ENCODE data around the gene CCL28. TPM values are rescaled to one million over a fixed set of nuclear protein-coding genes. Genes with fewer than 3 reads are reported as not detected.
A peak's percentile ranks its signal among the peaks of the same experiment; 100 is the strongest.
"Not testable (repeated sequence)": the region's sequence is repeated elsewhere in the genome, so short reads cannot be mapped to it uniquely, and the experiment has no call there.

Gene CCL28
- total RNA-seq, 1 donor from 2014 or later, result 3.6 TPM

- no peak for DNase-seq (ENCODE audit: low spot score)
Measured at GRCh38 chr5:43410414-43410813, 1.8 kb downstream of the CCL28 start.

GRCh38 chr5:43409809-43410271 lies 2.4 kb downstream of the CCL28 start:
- no peak for DNase-seq (ENCODE audit: low spot score)

DNA sequence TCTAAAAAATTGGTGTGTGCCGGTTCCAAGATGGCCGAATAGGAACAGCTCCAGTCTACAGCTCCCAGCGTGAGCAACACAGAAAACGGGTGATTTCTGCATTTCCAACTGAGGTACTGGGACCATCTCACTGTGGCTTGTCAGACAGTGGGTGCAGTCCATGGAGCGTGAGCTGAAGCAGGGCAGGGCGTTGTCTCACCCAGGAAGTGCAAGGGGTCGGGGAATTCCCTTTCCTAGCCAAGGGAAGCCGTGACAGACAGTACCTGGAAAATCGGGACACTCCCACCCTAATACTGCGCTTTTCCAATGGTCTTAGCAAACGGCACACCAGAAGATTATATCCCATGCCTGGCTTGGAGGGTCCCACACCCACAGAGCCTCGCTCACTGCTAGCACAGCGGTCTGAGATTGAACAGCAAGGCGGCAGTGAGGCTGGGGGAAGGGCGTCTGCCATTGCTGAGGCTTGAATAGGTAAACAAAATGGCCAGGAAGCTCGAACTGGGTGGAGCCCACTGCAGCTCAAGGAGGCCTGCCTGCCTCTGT lies 9.6 kb downstream of the CCL28 start:
- not testable (repeated sequence) for DNase-seq (ENCODE audit: low spot score)

DNA sequence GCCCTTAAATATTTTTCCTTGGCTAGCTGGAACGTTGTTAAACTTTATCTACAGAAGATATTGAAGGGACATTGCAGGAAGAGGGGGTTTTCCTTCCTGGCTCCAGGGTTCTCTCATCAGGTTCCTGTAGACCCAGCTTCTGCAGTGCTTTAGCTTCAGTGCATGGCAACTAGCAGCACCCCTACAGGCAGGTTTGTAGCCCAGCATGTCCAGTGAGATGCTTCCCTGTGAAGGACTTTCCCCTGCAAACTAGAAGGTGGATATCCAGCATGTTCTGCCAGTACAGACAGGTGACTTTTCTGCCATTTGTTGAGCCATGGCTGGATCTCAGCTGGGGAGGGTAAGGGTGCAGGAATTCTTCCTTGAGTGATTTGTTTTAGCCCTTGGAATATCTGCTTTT lies 10.4 kb downstream of the CCL28 start:
- DNase-seq (ENCODE audit: low spot score), result no peak

DNA sequence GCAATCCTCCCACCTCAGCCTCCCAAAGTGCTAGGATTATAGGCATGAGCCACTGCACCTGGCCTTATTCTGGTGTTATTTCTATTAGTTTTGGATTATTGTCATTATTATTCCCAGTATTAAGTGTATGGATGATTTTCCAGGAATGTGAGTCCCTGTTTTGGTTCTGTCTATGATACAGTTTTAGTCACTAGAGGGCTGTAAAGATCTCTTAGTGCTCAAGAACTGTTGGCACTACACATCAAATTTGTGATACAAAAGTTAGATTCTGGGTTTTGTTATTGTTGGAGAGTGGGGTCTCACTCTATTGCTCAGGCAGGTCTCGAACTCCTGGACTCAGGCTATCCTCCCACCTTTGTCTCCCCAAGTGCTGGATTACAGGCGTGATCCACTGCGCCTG lies 12.1 kb downstream of the CCL28 start:
- DNase-seq (ENCODE audit: low spot score), result no peak

GRCh38 chr5:43396762-43397304 lies 15.4 kb downstream of the CCL28 start:
- peak; percentile 10 for DNase-seq (ENCODE audit: low spot score)

GRCh38 chr5:43390471-43390870 lies 21.7 kb downstream of the CCL28 start:
- no peak for DNase-seq (ENCODE audit: low spot score)

DNA sequence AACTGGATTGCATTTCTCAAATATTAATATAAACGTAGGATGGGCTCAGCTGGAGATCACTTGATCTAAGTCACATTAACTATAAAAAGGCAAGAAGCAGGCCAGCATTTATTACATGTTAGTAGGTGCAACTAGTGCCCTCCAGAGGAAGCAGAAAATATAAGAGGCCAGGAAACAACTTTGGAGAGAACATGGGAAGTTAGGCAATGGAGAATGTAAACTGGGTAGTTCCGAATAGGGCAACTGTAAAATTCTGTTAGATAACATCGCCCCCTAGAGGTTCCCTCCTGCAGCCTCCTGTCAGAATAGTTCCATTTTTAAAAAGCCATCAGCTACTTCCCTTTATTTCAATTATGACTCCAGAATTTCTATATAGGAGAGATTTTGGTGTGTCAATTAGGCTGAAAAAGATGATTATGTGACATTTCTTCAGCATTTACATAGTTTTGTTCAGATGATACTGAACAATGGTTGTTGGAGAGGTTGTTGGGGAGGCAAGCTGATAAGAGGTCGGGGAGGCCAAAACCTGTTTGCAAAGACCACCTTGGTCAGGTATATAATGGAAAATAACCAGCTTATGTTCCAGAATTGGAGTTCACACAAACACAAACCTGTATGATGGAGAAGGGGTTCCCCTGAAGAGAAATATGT lies 22.4 kb downstream of the CCL28 start:
- peak; percentile 76 for DNase-seq (ENCODE audit: low spot score)

DNA sequence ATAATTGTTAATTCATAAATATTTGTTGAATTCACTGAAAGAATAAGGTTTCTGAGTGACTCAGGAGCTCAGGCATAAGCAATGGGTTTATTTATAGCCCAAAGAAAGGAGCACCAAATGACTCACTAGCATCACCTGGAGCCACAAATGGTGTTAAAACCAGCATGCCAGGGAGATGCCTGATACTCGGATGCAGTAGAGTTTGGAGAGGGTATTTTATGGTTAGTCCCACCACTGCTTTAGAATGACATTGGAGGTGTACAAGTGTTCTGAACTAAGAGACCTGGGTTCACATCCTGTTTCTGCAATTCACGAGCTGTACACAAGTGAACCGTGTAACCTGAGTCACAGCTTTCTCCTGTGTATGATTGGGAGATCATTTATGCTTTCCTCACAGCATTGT lies 25.2 kb downstream of the CCL28 start:
- no peak for DNase-seq (ENCODE audit: low spot score)

DNA sequence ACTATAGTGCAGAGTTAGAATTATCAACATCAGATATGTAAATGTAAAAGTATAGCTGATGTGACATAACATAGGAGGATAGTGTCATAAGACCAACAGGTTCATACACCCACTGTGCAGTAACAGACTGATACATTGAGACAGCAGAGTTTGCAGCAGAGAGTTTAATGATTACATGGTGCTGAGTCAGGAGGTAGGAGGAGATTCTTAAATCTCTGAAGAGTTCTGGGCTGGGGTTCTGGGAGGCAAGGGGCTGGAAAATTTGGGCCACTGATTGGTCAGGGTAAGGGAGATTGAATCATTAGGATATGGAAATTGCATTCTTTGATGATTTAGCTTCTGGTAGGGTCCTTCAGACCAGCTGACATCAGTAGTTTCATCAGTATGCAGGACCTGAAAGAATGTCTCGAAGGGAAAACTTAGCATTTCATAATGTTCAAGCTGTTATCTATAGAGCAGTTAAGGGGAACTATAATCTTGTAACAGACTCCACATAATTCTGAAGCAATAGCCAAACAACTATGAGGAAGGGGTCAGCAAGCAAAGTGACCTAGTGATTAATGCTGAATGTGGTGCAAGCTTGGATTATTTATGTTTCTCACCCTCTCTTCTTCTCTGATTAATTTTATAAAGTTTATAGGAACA lies 35.6 kb downstream of the CCL28 start:
- DNase-seq (ENCODE audit: low spot score), result no peak

GRCh38 chr5:43371821-43372220 lies 40.4 kb downstream of the CCL28 start:
- no peak for DNase-seq (ENCODE audit: low spot score)

DNA sequence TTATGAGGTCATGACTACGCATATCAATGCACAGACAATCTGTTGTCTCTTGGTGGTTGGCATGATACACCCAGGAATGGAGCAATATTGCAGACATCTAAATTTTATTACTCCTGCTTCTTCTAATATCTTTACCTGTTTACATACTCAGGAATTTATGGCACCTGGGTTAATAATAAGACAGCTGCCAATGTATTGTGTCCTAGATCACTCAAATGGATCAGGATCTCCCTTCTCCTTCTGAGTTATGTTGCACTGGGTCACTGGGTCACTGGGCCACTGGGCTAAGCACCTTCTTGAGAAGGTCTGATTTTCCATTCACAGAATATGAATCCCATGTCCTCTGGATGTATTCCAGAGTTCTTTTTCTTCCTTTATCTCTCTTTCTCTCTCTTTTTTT lies 41.8 kb downstream of the CCL28 start:
- DNase-seq (ENCODE audit: low spot score), result no peak

GRCh38 chr5:43369651-43370050 lies 42.5 kb downstream of the CCL28 start:
- no peak for DNase-seq (ENCODE audit: low spot score)

DNA sequence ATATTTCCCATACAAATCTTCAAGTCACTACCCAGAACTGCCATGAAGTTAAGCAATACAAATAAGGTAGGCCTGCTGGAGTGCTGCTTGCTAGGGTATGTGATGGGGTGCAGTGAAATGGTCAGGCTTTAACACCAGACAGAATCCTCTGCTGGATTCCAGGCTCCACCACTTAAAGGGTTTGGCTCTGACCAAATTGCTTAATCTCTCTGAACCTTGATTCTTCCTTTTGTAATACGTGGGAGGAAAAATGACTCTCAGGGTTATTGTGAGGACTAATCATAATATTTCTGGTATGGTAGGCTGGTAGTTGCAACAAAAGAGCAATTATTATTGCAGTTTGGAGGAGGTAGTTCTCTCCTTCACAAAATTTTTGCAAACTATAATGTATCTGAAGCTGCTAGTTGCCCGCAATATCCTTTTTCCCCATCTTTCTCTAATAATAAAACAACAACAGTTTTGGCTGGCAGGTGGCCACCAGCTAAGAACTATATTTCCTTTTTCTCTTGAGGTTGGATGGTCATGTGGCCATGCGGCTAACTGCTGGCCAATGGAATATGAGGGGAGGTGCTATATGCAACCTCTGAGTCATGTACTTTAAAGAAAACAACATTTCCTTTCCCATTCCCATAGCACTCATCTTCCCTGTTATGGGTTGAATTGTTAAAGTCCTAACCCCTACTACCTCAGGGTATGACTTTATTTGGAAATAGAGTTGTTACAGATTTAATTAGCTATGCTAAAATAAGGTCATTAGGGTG lies 44.1 kb downstream of the CCL28 start:
- DNase-seq (ENCODE audit: low spot score), result no peak

DNA sequence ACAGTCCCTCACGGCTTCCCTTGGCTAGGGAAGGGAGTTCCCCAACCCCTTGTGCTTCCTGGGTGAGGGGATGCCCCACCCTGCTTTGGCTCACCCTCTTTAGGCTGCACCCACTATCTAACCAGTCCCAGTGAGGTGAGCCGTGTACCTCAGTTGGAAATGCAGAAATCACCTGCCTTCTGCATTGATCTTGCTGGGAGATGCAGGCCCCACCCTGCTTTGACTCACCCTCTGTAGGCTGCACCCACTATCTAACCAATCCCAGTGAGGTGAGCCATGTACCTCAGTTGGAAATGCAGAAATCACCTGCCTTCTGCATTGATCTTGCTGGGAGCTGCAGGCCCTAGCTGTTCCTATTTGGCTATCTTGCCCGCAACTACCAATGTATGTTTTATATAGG lies 44.7 kb downstream of the CCL28 start:
- DNase-seq (ENCODE audit: low spot score), result no peak

DNA sequence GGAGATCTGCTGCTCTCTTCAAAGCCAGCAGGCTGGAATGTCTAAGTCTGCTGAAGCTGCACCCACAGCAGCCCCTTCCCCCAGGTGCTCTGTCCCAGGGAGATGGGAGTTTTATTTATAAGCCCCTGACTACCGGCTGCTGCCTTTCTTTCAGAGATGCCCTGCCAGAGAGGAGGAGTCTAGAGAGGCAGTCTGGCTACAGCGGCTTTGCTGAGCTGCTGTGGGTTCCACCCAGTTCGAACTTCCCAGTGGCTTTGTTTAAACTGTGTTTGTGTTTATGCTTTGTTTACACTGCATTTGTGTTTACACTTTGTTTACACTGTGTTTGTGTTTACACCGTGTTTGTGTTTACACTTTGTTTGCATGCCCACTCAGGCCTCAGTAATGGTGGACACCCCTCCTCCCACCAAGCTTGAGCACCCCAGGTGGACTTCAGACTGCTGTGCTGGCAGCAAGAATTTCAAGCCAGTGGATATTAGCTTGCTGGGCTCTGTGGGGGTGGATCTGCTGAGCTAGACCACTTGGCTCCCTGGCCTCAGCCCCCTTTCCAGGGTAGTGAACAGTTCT lies 45.4 kb downstream of the CCL28 start:
- DNase-seq (ENCODE audit: low spot score), result not testable (repeated sequence)

GRCh38 chr5:43365155-43365554 lies 47.0 kb downstream of the CCL28 start:
- DNase-seq (ENCODE audit: low spot score), result not testable (repeated sequence)

DNA sequence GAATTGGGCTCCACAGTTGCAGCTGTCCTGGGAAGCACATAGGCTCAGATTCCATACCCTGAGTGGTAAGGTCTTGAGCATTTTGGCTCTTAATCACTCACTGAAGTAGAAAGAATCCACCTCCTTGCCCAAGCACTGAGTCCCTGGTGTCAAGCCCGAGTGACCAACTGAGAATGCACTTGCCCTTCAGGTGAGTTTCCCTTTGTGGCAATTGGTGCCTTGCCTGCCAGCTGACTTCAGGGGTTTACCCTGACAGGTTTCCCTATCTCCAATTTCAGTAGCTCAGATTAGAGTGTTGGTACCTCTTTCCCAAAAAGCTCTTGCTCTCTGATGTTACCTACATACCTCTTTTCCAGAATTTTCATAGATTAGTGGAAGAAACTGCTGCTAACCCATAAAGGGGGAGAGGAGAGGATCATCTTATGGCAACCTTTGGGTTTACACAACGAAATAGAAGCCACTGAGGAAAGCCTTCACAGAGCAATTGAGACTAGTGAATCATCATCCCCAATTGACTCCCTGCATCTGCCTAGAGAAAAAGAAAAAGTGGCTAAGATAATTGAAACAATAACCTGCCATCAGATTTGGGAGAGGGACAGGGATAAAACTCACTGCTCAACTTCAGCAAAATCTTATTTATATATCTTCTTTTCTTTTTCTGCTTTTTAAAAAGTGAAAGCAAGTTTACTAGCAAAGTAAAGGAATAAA lies 48.6 kb downstream of the CCL28 start:
- DNase-seq (ENCODE audit: low spot score), result no peak

DNA sequence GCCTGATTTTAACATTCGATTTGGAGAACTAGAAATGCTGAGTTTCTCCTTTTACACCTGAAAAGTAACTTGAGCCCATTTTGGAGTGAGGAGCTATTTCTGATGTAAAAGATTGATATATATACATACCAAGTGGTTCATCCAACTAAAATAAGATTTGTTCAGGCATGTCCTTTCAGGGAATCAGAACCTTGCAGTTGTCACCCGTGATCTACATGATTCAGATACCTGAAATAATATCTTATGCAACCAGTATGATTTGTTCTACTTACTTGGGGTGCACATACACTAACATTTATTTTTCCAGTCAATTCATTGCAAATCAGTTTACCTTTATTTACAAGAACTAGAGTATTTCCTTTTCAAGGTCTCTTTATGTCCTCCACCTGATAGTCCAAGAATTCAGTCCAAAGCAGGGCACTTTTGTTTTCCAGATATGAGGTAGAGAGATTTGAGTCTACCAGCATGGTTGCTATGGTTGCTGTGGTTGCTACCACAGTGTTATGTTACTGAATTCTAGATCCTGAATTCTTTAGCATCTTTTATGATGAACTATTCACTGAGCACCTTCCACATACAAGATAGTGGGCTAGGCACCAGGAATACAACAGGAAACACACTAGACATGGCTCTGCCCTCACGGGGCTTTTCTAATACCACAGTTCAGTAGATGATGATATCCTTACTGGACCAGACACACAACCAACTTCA lies 49.3 kb downstream of the CCL28 start:
- peak; percentile 19 for DNase-seq (ENCODE audit: low spot score)

DNA sequence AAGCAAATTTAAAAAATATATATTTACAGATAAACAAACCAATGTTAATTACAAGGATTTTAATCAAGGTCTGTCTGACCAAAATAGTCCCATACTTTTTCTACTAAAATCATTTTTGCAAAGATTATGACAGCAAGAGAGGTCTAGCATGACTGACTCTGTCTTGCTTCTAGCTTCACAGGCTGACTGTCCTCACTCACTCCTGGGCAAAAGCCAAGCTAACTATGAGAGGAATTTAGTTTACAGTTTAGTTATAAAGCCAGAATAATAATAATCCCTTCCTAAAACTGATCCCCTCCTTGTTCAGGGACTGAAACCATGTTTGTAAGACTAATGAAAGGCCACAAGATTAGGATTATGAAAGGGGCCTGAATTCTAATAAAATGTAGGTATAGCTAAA lies 53.5 kb downstream of the CCL28 start:
- DNase-seq (ENCODE audit: low spot score), result no peak

- no peak for DNase-seq (ENCODE audit: low spot score)
Measured at GRCh38 chr5:43358301-43358700, 53.9 kb downstream of the CCL28 start.

All from umbilical cord (tissue), 2 donors.